Gastroesophageal sphincter (tissue), 4 donors: Measurements from ENCODE around the gene RASL11A. TPM values are rescaled to one million over a fixed set of nuclear protein-coding genes. Genes with fewer than 3 reads are reported as not detected.

ENCODE experiments used
- ATAC-seq: fragments of 150-250 bp; one replicate; pipeline ENCODE4 v1.9.1; 2016; ENCODE audit warnings: mild to moderate bottlenecking, moderate library complexity
- H3K27ac ChIP-seq, 4 donors: fragments of 200-600 bp; sonication (generic) in 3 of 4; 1 replicate in 3 of 4; 2 replicates in 1 of 4; pipeline ENCODE4 v1.5.1; 2016 to 2019
- H3K27me3 ChIP-seq: fragments of 200-600 bp; sonication (generic); one replicate; pipeline ENCODE4 v1.5.1; 2019
- H3K36me3 ChIP-seq, 2 donors: fragments of 200-600 bp; sonication (generic); one replicate each; pipeline ENCODE4 v1.5.1; 2019; ENCODE audit warnings: control low read depth in 1 of 2
- H3K4me1 ChIP-seq, 3 donors: fragments of 200-600 bp; sonication (generic); 1 replicate in 2 of 3; 2 replicates in 1 of 3; pipeline ENCODE4 v1.5.1; 2016 to 2019; ENCODE audit warnings: control low read depth in 2 of 3
- H3K4me3 ChIP-seq, 2 donors: fragments of 200-600 bp; sonication (generic); one replicate each; pipeline ENCODE4 v1.5.1; 2019; ENCODE audit warnings: mild to moderate bottlenecking in 1 of 2, moderate library complexity in 1 of 2
- H3K9me3 ChIP-seq, 3 donors: fragments of 200-600 bp; sonication (generic); one replicate each; pipeline ENCODE4 v1.5.1; 2017 to 2019; ENCODE audit warnings: control low read depth in 2 of 3
- EP300 ChIP-seq: sonication (generic); formaldehyde crosslinking; IDR thresholded peaks from one replicate; pipeline ENCODE4 v1.6.1; 2017; ENCODE audit warnings: antibody characterized with exemption, mild to moderate bottlenecking
- POLR2A ChIP-seq, 2 donors: fragments of 450-650 bp; IDR thresholded peaks; one replicate each; pipeline ENCODE4 v1.6.1; 2017; ENCODE audit warnings: antibody characterized with exemption in 2 of 2, mild to moderate bottlenecking in 2 of 2, moderate library complexity in 1 of 2
- POLR2AphosphoS5 ChIP-seq: sonication (generic); formaldehyde crosslinking; IDR thresholded peaks from one replicate; pipeline ENCODE4 v1.6.1; 2017; ENCODE audit warnings: antibody characterized with exemption
- WGBS, 2 donors: methylation state at CpG; one replicate each; pipeline ENCODE4 v1.1.5; 2018; ENCODE audit warnings: low coverage in 1 of 2; 5-methylcytosine and 5-hydroxymethylcytosine counted together
- total RNA-seq, 4 donors: library from RNA; depleted of rRNA; stranded (reverse); fragments of >200 nt; gene quantifications; one replicate each; pipeline ENCODE4 v1.1.0, GENCODE V29; 2016
- TF ChIP-seq, protein P1 (sequence below), 4 experiments: fragments of 200-600 bp in 2 of 4; fragments of 450-650 bp in 2 of 4; sonication (generic) in 1 of 4; IDR thresholded peaks; one replicate each; pipeline ENCODE4 v1.5.1; 2017 to 2019; ENCODE audit warnings: antibody characterized with exemption in 4 of 4, mild to moderate bottlenecking in 2 of 4, moderate library complexity in 2 of 4

RASL11A gene
- total RNA-seq, 4 donors from 2014 or later, result 12.8 to 53.6 (median 35.4) TPM

DNA sequence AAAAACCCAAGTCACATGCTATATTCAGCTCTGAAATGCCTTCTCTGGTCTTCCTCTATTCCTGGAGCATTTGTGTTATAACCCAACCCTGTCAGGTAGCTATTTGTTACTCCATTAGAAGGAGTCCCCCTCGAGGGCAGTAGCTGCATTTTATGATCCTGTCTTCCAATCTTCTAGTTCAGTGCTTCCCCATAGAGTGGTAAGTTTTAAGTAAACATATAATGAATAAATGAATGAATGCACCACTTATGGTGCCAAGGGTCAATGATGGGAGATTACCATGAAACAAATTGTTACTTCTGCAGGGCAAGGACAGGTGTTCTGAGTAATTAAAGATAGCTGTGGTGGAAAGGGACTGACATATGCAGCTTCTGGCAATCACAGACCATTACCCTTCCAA, 4.0 kb downstream of the RASL11A start:
- no peak overlapping the region for H3K4me3 ChIP-seq
- no peaks in the 10 kb centered on the region for H3K9me3 ChIP-seq
- H3K27ac ChIP-seq, result peak overlapping the region in 1 of 4 donors; percentile 0
- TF ChIP-seq POLR2A (IDR thresholded peaks at IDR 0.05), result no peak
- TF ChIP-seq, protein P1, sequence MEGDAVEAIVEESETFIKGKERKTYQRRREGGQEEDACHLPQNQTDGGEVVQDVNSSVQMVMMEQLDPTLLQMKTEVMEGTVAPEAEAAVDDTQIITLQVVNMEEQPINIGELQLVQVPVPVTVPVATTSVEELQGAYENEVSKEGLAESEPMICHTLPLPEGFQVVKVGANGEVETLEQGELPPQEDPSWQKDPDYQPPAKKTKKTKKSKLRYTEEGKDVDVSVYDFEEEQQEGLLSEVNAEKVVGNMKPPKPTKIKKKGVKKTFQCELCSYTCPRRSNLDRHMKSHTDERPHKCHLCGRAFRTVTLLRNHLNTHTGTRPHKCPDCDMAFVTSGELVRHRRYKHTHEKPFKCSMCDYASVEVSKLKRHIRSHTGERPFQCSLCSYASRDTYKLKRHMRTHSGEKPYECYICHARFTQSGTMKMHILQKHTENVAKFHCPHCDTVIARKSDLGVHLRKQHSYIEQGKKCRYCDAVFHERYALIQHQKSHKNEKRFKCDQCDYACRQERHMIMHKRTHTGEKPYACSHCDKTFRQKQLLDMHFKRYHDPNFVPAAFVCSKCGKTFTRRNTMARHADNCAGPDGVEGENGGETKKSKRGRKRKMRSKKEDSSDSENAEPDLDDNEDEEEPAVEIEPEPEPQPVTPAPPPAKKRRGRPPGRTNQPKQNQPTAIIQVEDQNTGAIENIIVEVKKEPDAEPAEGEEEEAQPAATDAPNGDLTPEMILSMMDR (IDR thresholded peaks at IDR 0.05), result no peak
- TF ChIP-seq EP300, result no peak
- TF ChIP-seq POLR2AphosphoS5, result no peak
- 67 to 83% methylated on average over 1 of the region's 1 CpG for WGBS, 2 donors
- no peaks in the 10 kb centered on the region for H3K36me3 ChIP-seq
- H3K4me1 ChIP-seq, result peaks cover 0 to 41% (median 11%) of the 10 kb centered on the region in 3 donors
- no peak for ATAC-seq
- no peaks in the 10 kb centered on the region for H3K27me3 ChIP-seq

DNA sequence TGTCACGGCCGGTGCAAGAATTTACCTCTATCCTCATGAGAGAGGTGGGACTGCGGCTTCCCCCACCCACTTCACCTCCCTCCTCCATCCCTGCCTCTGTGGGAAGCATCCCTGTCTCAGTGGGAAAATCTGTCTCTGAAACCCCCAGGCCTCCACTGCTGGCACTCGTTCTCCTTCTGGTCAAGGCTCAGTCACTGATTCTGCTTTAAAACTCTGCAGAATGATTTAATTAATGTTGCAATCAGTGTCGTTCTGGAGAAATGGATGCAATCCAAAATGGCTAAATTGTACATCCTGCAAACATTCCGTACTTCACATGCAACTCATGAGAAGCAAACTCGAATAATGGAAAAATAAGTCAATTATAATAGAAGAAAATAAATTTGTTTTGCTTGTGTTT, 5.6 kb downstream of the RASL11A start:
- Histone ChIP-seq H3K4me3 (no peak overlapping the region), H3K27me3 (no peaks in the 10 kb centered on the region), H3K27ac (peak overlapping the region in 2 of 4 donors; percentile 17 to 35), H3K9me3 (no peaks in the 10 kb centered on the region), H3K4me1 (peaks cover 0 to 33% (median 11%) of the 10 kb centered on the region in 3 donors), H3K36me3 (no peaks in the 10 kb centered on the region)
- no peak for ATAC-seq
- TF ChIP-seq POLR2AphosphoS5 (no peak), POLR2A (IDR thresholded peaks at IDR 0.05) (no peak), EP300 (no peak)
- TF ChIP-seq, protein P1 (IDR thresholded peaks at IDR 0.05), result no peak
- 58 to 65% methylated on average over 4 to 7 of the region's 7 CpGs for WGBS, 2 donors

DNA sequence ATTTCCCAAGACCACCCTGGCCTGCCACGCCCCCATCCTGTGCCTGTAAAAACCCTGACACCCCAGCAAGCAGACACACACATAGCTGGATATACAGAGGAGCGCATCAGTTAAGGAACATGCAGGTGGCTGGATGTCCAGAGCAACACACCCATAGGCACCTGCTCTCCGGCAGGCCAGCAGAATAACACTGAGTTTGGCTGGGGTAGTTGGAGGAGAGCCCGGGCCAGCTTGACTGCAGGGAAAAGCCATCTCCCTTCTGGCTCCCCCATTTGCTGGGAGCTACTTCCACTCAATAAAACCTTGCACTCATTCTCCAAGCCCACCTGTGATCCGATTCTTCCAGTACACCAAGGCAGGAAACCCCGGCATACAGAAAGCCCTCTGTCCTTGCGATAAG, 8.9 kb downstream of the RASL11A start:
- H3K4me1 ChIP-seq, result no peaks in the 10 kb centered on the region
- ATAC-seq, result no peak
- WGBS, 2 donors, result no CpG with 5 or more reads among the region's 7 CpGs
- TF ChIP-seq POLR2AphosphoS5, result no peak
- TF ChIP-seq, protein P1 (IDR thresholded peaks at IDR 0.05), result no peak
- TF ChIP-seq POLR2A (IDR thresholded peaks at IDR 0.05), result no peak
- no peak for TF ChIP-seq EP300
- H3K9me3 ChIP-seq, result no peaks in the 10 kb centered on the region
- no peaks in the 10 kb centered on the region for H3K36me3 ChIP-seq
- no peaks in the 10 kb centered on the region for H3K27me3 ChIP-seq
- H3K27ac ChIP-seq, result no peak overlapping the region
- H3K4me3 ChIP-seq, result no peak overlapping the region

GRCh38 chr13:27280009-27280656, 9.5 kb downstream of the RASL11A start:
- Histone ChIP-seq H3K27me3 (no peaks in the 10 kb centered on the region), H3K4me3 (no peak overlapping the region), H3K27ac (no peak overlapping the region), H3K36me3 (no peaks in the 10 kb centered on the region), H3K9me3 (no peaks in the 10 kb centered on the region), H3K4me1 (no peaks in the 10 kb centered on the region)
- WGBS, 2 donors, result 60 to 75% methylated on average over 1 to 2 of the region's 5 CpGs
- ATAC-seq, result no peak
- TF ChIP-seq POLR2A (IDR thresholded peaks at IDR 0.05) (no peak), EP300 (no peak), POLR2AphosphoS5 (no peak)
- TF ChIP-seq, protein P1 (IDR thresholded peaks at IDR 0.05), result no peak

DNA sequence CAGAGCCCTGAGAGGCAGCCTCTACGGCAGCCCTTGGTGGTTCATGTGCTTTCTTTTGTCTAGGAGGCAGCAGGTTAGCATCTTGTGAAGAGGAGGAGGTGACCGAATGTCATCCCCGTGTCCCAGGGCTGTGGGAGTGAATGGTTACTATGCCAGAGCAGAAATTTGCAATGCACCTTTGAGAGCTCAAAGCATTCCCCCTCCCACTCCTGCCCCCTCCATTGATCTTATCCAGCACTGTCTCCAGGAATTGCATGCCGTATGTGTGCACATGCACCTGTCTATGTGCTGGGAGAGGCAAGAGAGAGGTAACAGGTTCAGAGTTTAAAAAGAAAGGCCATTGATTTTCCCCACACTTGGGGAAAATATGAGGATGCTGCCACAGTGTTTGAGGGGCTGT, 10.2 kb downstream of the RASL11A start:
- Histone ChIP-seq H3K4me1 (no peaks in the 10 kb centered on the region), H3K4me3 (no peak overlapping the region), H3K27ac (no peak overlapping the region), H3K9me3 (no peaks in the 10 kb centered on the region), H3K27me3 (no peaks in the 10 kb centered on the region), H3K36me3 (no peaks in the 10 kb centered on the region)
- WGBS, 2 donors, result 54% methylated on average over 3 of the region's 4 CpGs; no CpG with 5 or more reads in 1 of the 2 donors
- TF ChIP-seq, protein P1 (IDR thresholded peaks at IDR 0.05), result no peak
- TF ChIP-seq POLR2AphosphoS5 (no peak), POLR2A (IDR thresholded peaks at IDR 0.05) (no peak), EP300 (no peak)
- no peak for ATAC-seq
